Cardiac fibroblast (primary cell): ENCODE results near the gene PSD.
"Not testable (repeated sequence)": the region's sequence is repeated elsewhere in the genome, so short reads cannot be mapped to it uniquely, and the experiment has no call there.

ENCODE experiments used
- DNase-seq, 2 donors: peaks; one replicate each; pipeline versions ENCODE4 v3.0.0 to v3.0.0-alpha.2; 2010; ENCODE audit warnings: low read depth in 2 of 2
- H3K4me3 ChIP-seq, 2 donors: replicated peaks in 1 of 2; 1 replicate in 1 of 2; 2 replicates in 1 of 2; pipeline ENCODE4 v1.5.1; 2011; ENCODE audit warnings: low read depth in 2 of 2, low read length in 2 of 2, mild to moderate bottlenecking in 2 of 2, moderate library complexity in 1 of 2
- CTCF ChIP-seq: IDR thresholded peaks from one replicate; pipeline ENCODE4 v1.5.1; 2011; ENCODE audit warnings: low read depth, mild to moderate bottlenecking, low read length, inconsistent platforms

PSD gene

GRCh38 chr10:102461187-102462054 is 42.8 kb upstream of the PSD start:
- peak overlapping the region; percentile 51 to 66 for H3K4me3 ChIP-seq
- TF ChIP-seq CTCF: no peak
- peak; percentile 79 to 87 for DNase-seq

GRCh38 chr10:102460836-102461186 is 42.2 kb upstream of the PSD start:
- H3K4me3 ChIP-seq: peak overlapping the region in 1 of 2 donors; percentile 51
- no peak for TF ChIP-seq CTCF
- DNase-seq: no peak

- H3K4me3 ChIP-seq: no peak overlapping the region
- no peak for TF ChIP-seq CTCF
- no peak for DNase-seq
Observed at GRCh38 chr10:102458656-102459055, 40.1 kb upstream of the PSD start.

DNA sequence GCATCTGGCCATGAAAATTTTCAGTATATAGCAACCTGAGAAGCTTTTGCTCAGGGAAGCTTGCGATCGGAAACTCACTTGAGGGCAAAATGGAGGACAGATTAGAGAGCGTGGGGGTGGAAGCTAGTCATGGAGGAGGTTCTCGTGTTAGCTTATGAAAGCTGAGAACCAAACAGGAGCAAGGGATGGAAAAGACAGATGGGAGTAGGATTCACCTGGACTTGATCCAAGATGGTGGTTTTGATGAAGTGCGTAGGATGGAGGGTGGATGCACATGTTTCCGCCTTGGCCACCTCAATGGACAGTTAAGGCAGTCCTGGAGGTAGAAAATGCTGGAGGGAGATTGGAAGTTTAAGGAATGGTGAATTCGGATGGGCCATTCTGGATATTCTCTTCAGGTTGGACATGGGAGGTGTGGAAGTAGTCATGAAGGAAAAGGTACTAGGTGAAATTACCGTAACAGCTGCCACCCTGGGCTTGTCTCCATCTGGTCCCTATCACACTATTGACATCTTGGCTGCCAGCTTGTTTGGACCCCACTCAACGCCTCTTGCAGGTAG is 39.1 kb upstream of the PSD start:
- H3K4me3 ChIP-seq: no peak overlapping the region
- DNase-seq: no peak
- TF ChIP-seq CTCF: no peak

DNA sequence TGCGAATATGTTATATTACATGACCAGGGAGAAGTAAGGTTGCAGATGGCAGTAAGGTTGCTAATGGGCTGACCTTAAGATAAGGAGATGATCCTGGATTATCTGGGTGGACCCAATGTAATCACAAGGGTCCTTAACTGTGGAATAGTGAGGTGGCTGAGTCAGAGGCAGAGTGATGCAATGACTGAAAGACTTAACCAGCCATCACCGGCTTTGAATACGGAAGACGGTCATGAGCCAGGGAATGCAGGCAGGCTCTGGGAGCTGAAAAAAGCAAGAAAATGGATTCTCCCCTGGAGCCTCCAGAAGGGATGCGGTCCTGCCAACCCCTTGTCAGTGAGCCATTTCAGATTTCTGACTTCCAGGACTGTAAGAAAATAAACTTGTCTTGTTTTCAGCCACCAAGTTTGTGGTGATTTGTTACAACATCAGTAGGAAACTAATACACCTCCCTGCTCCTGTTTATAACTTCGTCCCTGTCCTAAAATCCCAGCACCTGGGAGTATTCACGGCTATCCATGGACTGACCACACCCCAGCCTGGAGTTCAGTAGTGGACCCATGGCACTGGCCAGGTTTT is 37.4 kb upstream of the PSD start:
- peak; percentile 86 to 89 for DNase-seq
- no peak for TF ChIP-seq CTCF
- no peak overlapping the region for H3K4me3 ChIP-seq

DNA sequence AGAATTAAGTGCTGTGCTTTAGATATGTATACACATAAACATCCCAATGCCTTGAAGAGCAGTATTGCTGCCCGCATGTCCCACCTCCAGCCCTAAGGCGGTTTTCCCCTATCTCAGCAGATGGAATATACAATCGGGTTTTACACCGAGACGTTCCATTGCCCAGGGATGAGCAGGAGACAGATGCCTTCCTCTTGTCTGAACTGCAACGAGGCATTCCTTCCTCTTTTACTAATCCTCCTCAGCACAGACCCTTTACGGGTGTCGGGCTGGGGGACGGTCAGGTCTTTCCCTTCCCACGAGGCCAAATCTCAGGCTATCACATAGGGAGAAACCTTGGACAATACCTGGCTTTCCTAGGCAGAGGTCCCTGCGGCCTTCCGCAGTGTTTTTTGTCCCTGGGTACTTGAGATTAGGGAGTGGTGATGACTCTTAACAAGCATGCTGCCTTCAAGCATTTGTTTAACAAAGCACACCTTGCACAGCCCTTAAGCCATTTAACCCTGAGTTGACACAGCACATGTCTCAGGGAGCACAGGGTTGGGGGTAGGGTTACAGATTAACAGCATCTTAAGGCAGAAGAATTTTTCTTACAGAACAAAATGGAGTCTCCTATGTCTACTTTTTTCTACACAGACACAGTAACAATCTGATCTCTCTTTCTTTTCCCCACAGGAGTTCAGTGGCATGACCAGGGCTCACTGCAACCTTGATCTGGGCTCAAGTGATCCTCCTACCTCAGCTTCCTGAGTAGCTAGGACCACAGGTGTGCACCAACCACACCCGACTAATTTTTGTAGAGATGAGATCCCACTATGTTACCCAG is 36.3 kb upstream of the PSD start:
- DNase-seq, H3K4me3 ChIP-seq: not testable (repeated sequence)

GRCh38 chr10:102453502-102453901 is 34.9 kb upstream of the PSD start:
- no peak for TF ChIP-seq CTCF
- H3K4me3 ChIP-seq: no peak overlapping the region
- no peak for DNase-seq
